ENCODE data around the gene IL6R. TPM values are rescaled to one million over a fixed set of nuclear protein-coding genes. Genes with fewer than 3 reads are reported as not detected.

IL6R gene
- total RNA-seq, 1 donor = 29.2 TPM

DNA sequence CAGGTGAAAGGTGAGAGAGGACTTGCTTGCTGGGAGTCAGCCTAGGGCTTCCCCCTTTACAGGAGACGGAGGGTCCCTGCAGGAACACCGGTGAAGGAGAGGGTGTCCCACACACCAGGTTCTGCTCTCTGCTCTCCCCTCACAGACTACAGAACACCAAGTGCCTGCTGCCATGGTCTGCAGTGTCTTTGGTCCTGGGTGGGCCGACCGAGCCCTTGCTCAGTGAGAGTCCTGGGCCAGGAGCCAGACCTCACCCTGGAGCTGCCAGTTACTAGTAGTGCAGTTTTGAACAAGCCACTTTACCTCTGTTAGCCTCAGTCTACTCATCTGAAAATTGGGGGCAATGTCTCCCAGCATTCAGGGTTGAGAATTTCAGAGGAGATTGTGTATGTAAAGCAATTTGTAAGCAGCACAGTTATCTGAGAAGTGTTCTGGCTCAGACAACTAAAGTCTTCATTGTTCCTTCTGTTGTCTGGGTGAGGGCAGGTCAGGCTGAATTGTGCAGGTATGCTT lies 2.7 kb upstream of the IL6R start:
- Histone ChIP-seq H3K4me3 (ENCODE audit: low read length) (no peak overlapping the region), H3K4me1 (ENCODE audit: insufficient read depth, low read length) (peaks cover 71% of the 10 kb centered on the region), H3K9me3 (ENCODE audit: low read depth, low read length) (no peaks in the 10 kb centered on the region)

GRCh38 chr1:154403261-154403943 lies 1.7 kb upstream of the IL6R start:
- H3K4me1 ChIP-seq (ENCODE audit: insufficient read depth, low read length) = peaks cover 72% of the 10 kb centered on the region
- H3K4me3 ChIP-seq (ENCODE audit: low read length) = no peak overlapping the region
- H3K27me3 ChIP-seq (ENCODE audit: insufficient read depth, low read length) = no peaks in the 10 kb centered on the region

More for the DNA sequence above, 2.7 kb upstream of the IL6R start:
- H3K27me3 ChIP-seq (ENCODE audit: insufficient read depth, low read length) = no peaks in the 10 kb centered on the region

GRCh38 chr1:154403983-154404382 lies 1.2 kb upstream of the IL6R start:
- Histone ChIP-seq H3K4me1 (ENCODE audit: insufficient read depth, low read length) (peaks cover 78% of the 10 kb centered on the region), H3K4me3 (ENCODE audit: low read length) (no peak overlapping the region), H3K9me3 (ENCODE audit: low read depth, low read length) (no peaks in the 10 kb centered on the region), H3K27me3 (ENCODE audit: insufficient read depth, low read length) (no peaks in the 10 kb centered on the region)

More at GRCh38 chr1:154403261-154403943, 1.7 kb upstream of the IL6R start:
- H3K9me3 ChIP-seq (ENCODE audit: low read depth, low read length) = no peaks in the 10 kb centered on the region

- H3K4me3 ChIP-seq (ENCODE audit: low read length) = peak overlapping the region; percentile 89
- no peaks in the 10 kb centered on the region for H3K9me3 ChIP-seq (ENCODE audit: low read depth, low read length)
- no peaks in the 10 kb centered on the region for H3K27me3 ChIP-seq (ENCODE audit: insufficient read depth, low read length)
- H3K4me1 ChIP-seq (ENCODE audit: insufficient read depth, low read length) = peaks cover 83% of the 10 kb centered on the region
Observed at GRCh38 chr1:154404511-154404931, 622 bp upstream of the IL6R start.

- Histone ChIP-seq H3K4me1 (ENCODE audit: insufficient read depth, low read length) (peaks cover 88% of the 10 kb centered on the region), H3K27me3 (ENCODE audit: insufficient read depth, low read length) (no peaks in the 10 kb centered on the region), H3K9me3 (ENCODE audit: low read depth, low read length) (no peaks in the 10 kb centered on the region), H3K4me3 (ENCODE audit: low read length) (peak overlapping the region; percentile 89)
Observed at GRCh38 chr1:154405747-154406571, 816 bp downstream of the IL6R start.

GRCh38 chr1:154406572-154406879 lies 1.4 kb downstream of the IL6R start:
- peak overlapping the region; percentile 89 for H3K4me3 ChIP-seq (ENCODE audit: low read length)
- H3K27me3 ChIP-seq (ENCODE audit: insufficient read depth, low read length) = no peaks in the 10 kb centered on the region
- peaks cover 88% of the 10 kb centered on the region for H3K4me1 ChIP-seq (ENCODE audit: insufficient read depth, low read length)
- no peaks in the 10 kb centered on the region for H3K9me3 ChIP-seq (ENCODE audit: low read depth, low read length)

GRCh38 chr1:154406886-154407197 lies 1.7 kb downstream of the IL6R start:
- Histone ChIP-seq H3K9me3 (ENCODE audit: low read depth, low read length) (no peaks in the 10 kb centered on the region), H3K4me3 (ENCODE audit: low read length) (peak overlapping the region; percentile 89), H3K27me3 (ENCODE audit: insufficient read depth, low read length) (no peaks in the 10 kb centered on the region), H3K4me1 (ENCODE audit: insufficient read depth, low read length) (peaks cover 87% of the 10 kb centered on the region)

DNA sequence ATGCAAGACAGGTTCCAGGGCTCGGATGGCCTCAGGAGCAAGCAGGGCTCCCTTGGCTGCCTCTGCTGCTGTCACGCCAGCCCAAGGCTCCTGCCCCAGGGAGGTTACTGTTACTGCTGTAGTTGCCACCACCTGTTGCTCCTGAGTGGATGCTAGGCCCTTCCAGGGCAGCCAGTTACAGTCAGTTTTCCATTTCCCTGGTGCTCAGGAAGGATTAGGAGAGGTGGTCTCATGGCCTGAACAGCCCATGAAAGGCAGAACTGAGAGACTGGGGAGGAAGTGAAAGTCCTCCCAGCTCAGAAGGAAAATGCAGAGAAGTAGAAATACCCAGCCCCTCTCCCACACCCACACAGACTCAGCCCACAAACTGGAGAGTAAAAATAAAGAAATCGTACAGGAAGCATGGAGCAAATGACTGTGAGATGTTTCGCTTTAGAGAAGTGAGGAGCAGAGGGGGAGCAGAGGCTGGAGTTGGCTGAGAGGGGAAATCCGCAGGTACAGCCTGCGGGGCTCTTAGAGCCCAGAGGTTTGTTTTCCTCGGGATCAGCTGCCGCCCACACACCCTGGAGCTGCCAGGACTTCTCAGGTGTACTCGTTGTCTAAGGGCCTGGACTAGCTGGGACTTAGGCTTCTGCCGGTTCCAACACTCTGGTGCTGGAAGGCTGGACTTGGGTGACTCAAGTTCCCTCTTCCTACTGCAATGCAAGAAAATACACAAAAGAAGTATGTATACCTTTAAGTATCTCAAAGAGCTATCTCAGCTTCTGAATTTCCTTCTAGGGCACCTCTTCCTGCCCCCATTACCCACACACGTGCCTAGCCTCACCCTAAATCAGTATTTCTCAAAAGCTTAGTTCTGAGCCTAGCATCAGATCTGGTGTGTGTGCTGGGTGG lies 2.3 kb downstream of the IL6R start:
- Histone ChIP-seq H3K4me1 (ENCODE audit: insufficient read depth, low read length) (peaks cover 84% of the 10 kb centered on the region), H3K27me3 (ENCODE audit: insufficient read depth, low read length) (no peaks in the 10 kb centered on the region), H3K4me3 (ENCODE audit: low read length) (peak overlapping the region; percentile 89), H3K9me3 (ENCODE audit: low read depth, low read length) (no peaks in the 10 kb centered on the region)

GRCh38 chr1:154408174-154408777 lies 3.1 kb downstream of the IL6R start:
- Histone ChIP-seq H3K9me3 (ENCODE audit: low read depth, low read length) (no peaks in the 10 kb centered on the region), H3K27me3 (ENCODE audit: insufficient read depth, low read length) (no peaks in the 10 kb centered on the region), H3K4me1 (ENCODE audit: insufficient read depth, low read length) (peaks cover 84% of the 10 kb centered on the region), H3K4me3 (ENCODE audit: low read length) (peak overlapping the region; percentile 89)

GRCh38 chr1:154410185-154410827 lies 5.2 kb downstream of the IL6R start:
- H3K4me1 ChIP-seq (ENCODE audit: insufficient read depth, low read length) = peaks cover 77% of the 10 kb centered on the region
- no peaks in the 10 kb centered on the region for H3K9me3 ChIP-seq (ENCODE audit: low read depth, low read length)
- no peak overlapping the region for H3K4me3 ChIP-seq (ENCODE audit: low read length)
- H3K27me3 ChIP-seq (ENCODE audit: insufficient read depth, low read length) = no peaks in the 10 kb centered on the region

- Histone ChIP-seq H3K27me3 (ENCODE audit: insufficient read depth, low read length) (no peaks in the 10 kb centered on the region), H3K4me1 (ENCODE audit: insufficient read depth, low read length) (peaks cover 83% of the 10 kb centered on the region), H3K4me3 (ENCODE audit: low read length) (no peak overlapping the region)
Observed at GRCh38 chr1:154411525-154411924, 6.4 kb downstream of the IL6R start.

GRCh38 chr1:154413177-154413783 lies 8.1 kb downstream of the IL6R start:
- Histone ChIP-seq H3K4me1 (ENCODE audit: insufficient read depth, low read length) (peaks cover 83% of the 10 kb centered on the region), H3K9me3 (ENCODE audit: low read depth, low read length) (no peaks in the 10 kb centered on the region), H3K4me3 (ENCODE audit: low read length) (no peak overlapping the region), H3K27me3 (ENCODE audit: insufficient read depth, low read length) (no peaks in the 10 kb centered on the region)

More at GRCh38 chr1:154411525-154411924, 6.4 kb downstream of the IL6R start:
- no peaks in the 10 kb centered on the region for H3K9me3 ChIP-seq (ENCODE audit: low read depth, low read length)

DNA sequence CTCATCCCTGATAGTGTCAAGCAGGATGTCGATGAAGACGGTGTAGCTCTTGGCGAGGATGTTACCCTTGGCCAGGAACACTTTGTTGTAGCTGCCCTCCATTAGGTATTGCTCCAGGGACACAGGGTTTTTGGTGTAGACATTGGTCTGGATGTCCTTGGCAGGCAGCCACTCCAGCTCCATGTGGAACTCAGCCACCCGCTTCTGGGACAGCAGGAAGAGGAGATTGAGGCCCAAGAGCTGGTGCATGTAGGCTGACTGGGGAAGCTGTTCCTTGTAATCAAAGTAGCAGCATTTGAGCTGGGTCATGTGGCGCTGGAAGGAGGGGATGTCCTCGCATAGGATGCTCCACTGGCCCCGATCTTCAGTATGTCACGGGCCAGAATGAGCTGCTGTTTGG lies 9.5 kb downstream of the IL6R start:
- Histone ChIP-seq H3K4me3 (ENCODE audit: low read length) (no peak overlapping the region), H3K27me3 (ENCODE audit: insufficient read depth, low read length) (no peaks in the 10 kb centered on the region), H3K4me1 (ENCODE audit: insufficient read depth, low read length) (peaks cover 83% of the 10 kb centered on the region), H3K9me3 (ENCODE audit: low read depth, low read length) (no peaks in the 10 kb centered on the region)
